Measurements from ENCODE around the gene PDLIM5.

Gene PDLIM5

GRCh38 chr4:94428884-94429283 lies 22.9 kb upstream of the PDLIM5 start:
- DNase-seq = no peak

- no peak for DNase-seq
Measured at GRCh38 chr4:94430406-94430805, 21.3 kb upstream of the PDLIM5 start.

- DNase-seq = no peak
Measured at GRCh38 chr4:94431388-94431787, 20.4 kb upstream of the PDLIM5 start.

GRCh38 chr4:94434505-94434904 lies 17.2 kb upstream of the PDLIM5 start:
- DNase-seq = no peak

GRCh38 chr4:94435874-94436273 lies 15.9 kb upstream of the PDLIM5 start:
- DNase-seq = no peak

GRCh38 chr4:94436512-94436911 lies 15.2 kb upstream of the PDLIM5 start:
- no peak for DNase-seq

GRCh38 chr4:94439606-94440005 lies 12.1 kb upstream of the PDLIM5 start:
- no peak for DNase-seq

GRCh38 chr4:94441838-94442237 lies 9.9 kb upstream of the PDLIM5 start:
- DNase-seq = no peak

- DNase-seq = no peak
Measured at GRCh38 chr4:94442251-94442650, 9.5 kb upstream of the PDLIM5 start.

- no peak for DNase-seq
Measured at GRCh38 chr4:94446386-94446785, 5.4 kb upstream of the PDLIM5 start.

- DNase-seq = no peak
Measured at GRCh38 chr4:94447754-94448411, 3.9 kb upstream of the PDLIM5 start.

- no peak for DNase-seq
Measured at GRCh38 chr4:94448815-94449375, 2.8 kb upstream of the PDLIM5 start.

GRCh38 chr4:94451051-94451694 lies 569 bp upstream of the PDLIM5 start:
- DNase-seq = no peak

- peak; percentile 79 for DNase-seq
Measured at GRCh38 chr4:94452476-94453371, 982 bp downstream of the PDLIM5 start.

- peak; percentile 13 for DNase-seq
Measured at GRCh38 chr4:94453391-94453963, 1.7 kb downstream of the PDLIM5 start.

GRCh38 chr4:94454405-94454804 lies 2.7 kb downstream of the PDLIM5 start:
- DNase-seq = no peak

- DNase-seq = no peak
Measured at GRCh38 chr4:94455081-94455480, 3.3 kb downstream of the PDLIM5 start.

- peak; percentile 80 for DNase-seq
Measured at GRCh38 chr4:94457692-94458106, 6.0 kb downstream of the PDLIM5 start.

- no peak for DNase-seq
Measured at GRCh38 chr4:94458682-94459081, 6.9 kb downstream of the PDLIM5 start.

- DNase-seq = no peak
Measured at GRCh38 chr4:94459462-94460161, 7.9 kb downstream of the PDLIM5 start.

- DNase-seq = no peak
Measured at GRCh38 chr4:94461506-94461905, 9.8 kb downstream of the PDLIM5 start.

GRCh38 chr4:94462572-94462971 lies 10.8 kb downstream of the PDLIM5 start:
- DNase-seq = no peak

All from retina (tissue), 1 donor.